ENCODE results near the gene LLGL1. TPM values are rescaled to one million over a fixed set of nuclear protein-coding genes. Genes with fewer than 3 reads are reported as not detected.

The LLGL1 gene
- total and polyA plus RNA-seq, 10 of the 15 experiments (the other 5 are each of a cell fraction or from before 2014, with no cell fraction given): 0.02 to 9.2 (median 2.5) TPM

DNA sequence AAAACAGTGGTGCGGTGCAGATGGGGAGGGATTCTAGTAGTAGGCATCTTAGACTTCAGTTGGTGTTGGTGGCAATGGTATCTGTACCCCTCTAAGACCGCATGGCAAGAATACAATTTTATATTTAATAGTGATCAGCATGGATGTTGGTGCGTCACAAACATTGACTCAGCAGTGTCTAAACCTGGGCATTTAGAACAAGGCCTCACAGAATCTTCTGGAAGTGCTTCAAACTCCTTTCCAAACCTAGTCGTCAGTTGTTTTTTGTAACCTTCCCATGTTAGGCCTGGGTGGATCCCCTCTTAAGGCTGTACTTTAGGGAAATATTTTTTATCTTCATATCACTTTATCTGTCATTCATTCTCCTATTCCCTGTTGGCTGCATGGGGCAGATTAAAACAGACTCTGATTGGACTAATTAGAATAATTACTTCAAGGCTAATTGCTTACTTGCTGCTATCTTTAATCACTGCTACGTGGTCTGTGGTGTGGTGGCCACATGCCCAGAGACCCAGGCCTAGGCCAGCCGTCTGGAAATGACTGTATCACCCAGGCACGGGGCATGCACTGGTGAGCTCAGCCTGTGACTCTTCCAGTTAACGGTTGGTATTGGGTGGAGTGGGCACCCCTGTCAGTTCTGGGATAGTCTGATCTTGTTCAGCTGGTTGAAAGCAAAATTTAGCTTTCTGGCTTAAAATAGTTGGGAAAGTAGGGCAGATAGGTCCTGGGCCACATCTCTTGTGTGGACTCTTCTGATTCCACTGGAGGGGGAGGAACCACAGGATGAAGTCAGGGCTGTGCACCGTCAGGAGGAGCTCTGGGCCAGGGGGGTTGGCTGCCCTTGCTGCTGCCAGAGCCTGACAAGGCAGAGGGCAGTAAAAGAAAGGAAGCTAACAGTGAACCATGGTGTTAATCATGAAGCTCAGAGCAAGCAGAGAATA, 37.3 kb upstream of the LLGL1 start:
- WGBS (ENCODE audit: insufficient coverage, insufficient replicate concordance, low lambda C conversion rate, missing lambda C conversion rate): 51% methylated on average over 9 of the region's 9 CpGs
- TF ChIP-seq ZNF217 (IDR thresholded peaks at IDR 0.05): no peak
- TF ChIP-seq, protein P1, sequence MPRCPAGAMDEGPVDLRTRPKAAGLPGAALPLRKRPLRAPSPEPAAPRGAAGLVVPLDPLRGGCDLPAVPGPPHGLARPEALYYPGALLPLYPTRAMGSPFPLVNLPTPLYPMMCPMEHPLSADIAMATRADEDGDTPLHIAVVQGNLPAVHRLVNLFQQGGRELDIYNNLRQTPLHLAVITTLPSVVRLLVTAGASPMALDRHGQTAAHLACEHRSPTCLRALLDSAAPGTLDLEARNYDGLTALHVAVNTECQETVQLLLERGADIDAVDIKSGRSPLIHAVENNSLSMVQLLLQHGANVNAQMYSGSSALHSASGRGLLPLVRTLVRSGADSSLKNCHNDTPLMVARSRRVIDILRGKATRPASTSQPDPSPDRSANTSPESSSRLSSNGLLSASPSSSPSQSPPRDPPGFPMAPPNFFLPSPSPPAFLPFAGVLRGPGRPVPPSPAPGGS (IDR thresholded peaks at IDR 0.05; ENCODE audit: borderline replicate concordance, insufficient read depth, low read depth, low read length, poor library complexity, severe bottlenecking): no peak
- peak in 1 of 2 experiments; percentile 56; a peak in 1 of 4 replicates for TF ChIP-seq BHLHE40 (IDR thresholded peaks at IDR 0.05; ENCODE audit: borderline replicate concordance in 1 of 2, low read depth in 2 of 2, low read length in 1 of 2)
- TF ChIP-seq IRF4 (IDR thresholded peaks at IDR 0.05; ENCODE audit: low read depth, low read length): 0 out of 2 replicates have a peak, but pooled peaks have one; percentile 23
- TF ChIP-seq BCL11A (IDR thresholded peaks at IDR 0.05; ENCODE audit: low read depth, low read length): peak; percentile 47; the same call in 1 of the 2 replicates
- peak; percentile 27; the same call in 1 of the 2 replicates for TF ChIP-seq DPF2 (IDR thresholded peaks at IDR 0.05)
- TF ChIP-seq ZZZ3 (IDR thresholded peaks at IDR 0.05; ENCODE audit: control insufficient read depth, insufficient read length, low read depth): no peak
- no peak for TF ChIP-seq POLR2A (IDR thresholded peaks at IDR 0.05; ENCODE audit: low read depth, low read length)
- TF ChIP-seq EED (IDR thresholded peaks at IDR 0.05; ENCODE audit: low read depth): no peak
- TF ChIP-seq CREM (IDR thresholded peaks at IDR 0.05; ENCODE audit: low read depth): no peak
- no peak for TF ChIP-seq TCF3 (IDR thresholded peaks at IDR 0.05; ENCODE audit: borderline replicate concordance, insufficient read depth, low read depth, low read length)
- no peak for TF ChIP-seq BRCA1 (IDR thresholded peaks at IDR 0.05; ENCODE audit: low read depth, low read length)
- TF ChIP-seq RCOR1 (conservative IDR thresholded peaks at IDR 0.05; ENCODE audit: low read depth, low read length): no peak
- TF ChIP-seq, protein P2, sequence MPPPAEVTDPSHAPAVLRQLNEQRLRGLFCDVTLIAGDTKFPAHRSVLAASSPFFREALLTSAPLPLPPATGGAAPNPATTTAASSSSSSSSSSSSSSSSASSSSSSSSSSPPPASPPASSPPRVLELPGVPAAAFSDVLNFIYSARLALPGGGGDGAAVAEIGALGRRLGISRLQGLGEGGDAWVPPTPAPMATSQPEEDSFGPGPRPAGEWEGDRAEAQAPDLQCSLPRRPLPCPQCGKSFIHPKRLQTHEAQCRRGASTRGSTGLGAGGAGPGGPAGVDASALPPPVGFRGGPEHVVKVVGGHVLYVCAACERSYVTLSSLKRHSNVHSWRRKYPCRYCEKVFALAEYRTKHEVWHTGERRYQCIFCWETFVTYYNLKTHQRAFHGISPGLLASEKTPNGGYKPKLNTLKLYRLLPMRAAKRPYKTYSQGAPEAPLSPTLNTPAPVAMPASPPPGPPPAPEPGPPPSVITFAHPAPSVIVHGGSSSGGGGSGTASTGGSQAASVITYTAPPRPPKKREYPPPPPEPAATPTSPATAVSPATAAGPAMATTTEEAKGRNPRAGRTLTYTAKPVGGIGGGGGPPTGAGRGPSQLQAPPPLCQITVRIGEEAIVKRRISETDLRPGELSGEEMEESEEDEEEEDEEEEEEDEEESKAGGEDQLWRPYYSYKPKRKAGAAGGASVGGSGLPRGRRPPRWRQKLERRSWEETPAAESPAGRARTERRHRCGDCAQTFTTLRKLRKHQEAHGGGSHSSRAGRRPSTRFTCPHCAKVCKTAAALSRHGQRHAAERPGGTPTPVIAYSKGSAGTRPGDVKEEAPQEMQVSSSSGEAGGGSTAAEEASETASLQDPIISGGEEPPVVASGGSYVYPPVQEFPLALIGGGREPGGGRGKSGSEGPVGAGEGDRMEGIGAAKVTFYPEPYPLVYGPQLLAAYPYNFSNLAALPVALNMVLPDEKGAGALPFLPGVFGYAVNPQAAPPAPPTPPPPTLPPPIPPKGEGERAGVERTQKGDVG (CRISPR knock-in tag; IDR thresholded peaks at IDR 0.05): no peak
- TF ChIP-seq SREBF1 (IDR thresholded peaks at IDR 0.05; ENCODE audit: low read length): no peak
- TF ChIP-seq SRF (IDR thresholded peaks at IDR 0.05; ENCODE audit: low read depth in 2 of 2, low read length in 2 of 2): no peak
- TF ChIP-seq CREB1 (IDR thresholded peaks at IDR 0.05; ENCODE audit: low read depth): no peak
- TF ChIP-seq KDM1A (IDR thresholded peaks at IDR 0.05; ENCODE audit: borderline replicate concordance): no peak
- TF ChIP-seq RUNX3 (IDR thresholded peaks at IDR 0.05; ENCODE audit: low read length): 0 out of 2 replicates have a peak, but pooled peaks have one; percentile 46
- TF ChIP-seq MTA2 (IDR thresholded peaks at IDR 0.05; ENCODE audit: low read depth): peak; percentile 65; the same call in 1 of the 2 replicates

More for the DNA sequence above, 37.3 kb upstream of the LLGL1 start:
- no TSS peak for BruUV-seq (replicated peaks)
- POLR2A ChIA-PET: interaction anchor here (1.1 kb wide), 1 partner anchor 23 kb away, joined by 3 read pairs; no protein-coding TSS in a partner anchor
- FAIRE-seq (no peak), ATAC-seq (peak; percentile 25), DNase-seq (ENCODE audit: low read depth, low spot score) (no peak)
- no peak overlapping the region; the same call in 1 of the 2 replicates for H3K9ac ChIP-seq (ENCODE audit: control insufficient read depth, insufficient read depth, low read length)
- H2AFZ ChIP-seq (ENCODE audit: control insufficient read depth, low read depth, low read length): no peak overlapping the region
- no peaks in the 10 kb centered on the region; the same call in 1 of the 2 replicates for H3K4me1 ChIP-seq (ENCODE audit: control insufficient read depth, insufficient read depth, low read length)
- CTCF ChIA-PET: interaction anchor here (1.1 to 5.3 kb wide), 4 partner anchors 12 to 75 kb away, joined by 3 to 43 read pairs (median 21); no protein-coding TSS in a partner anchor
- H3K9me3 ChIP-seq (replicated peaks; ENCODE audit: control insufficient read depth, insufficient read depth, low read length): no peaks in the 10 kb centered on the region
- peaks cover 28% of the 10 kb centered on the region for H4K20me1 ChIP-seq (ENCODE audit: control insufficient read depth, insufficient read depth)
- in situ Hi-C loops (cut with MboI) (no loop called here), intact Hi-C loops (cut with micrococcal nuclease; ENCODE audit: unreplicated experiment) (loop anchor here (2.0 kb wide), 1 partner anchor 47 kb away; no protein-coding TSS in a partner anchor)
- RAD21 ChIA-PET (ENCODE audit: unreplicated experiment): interaction anchor here (4.5 kb wide), 1 partner anchor 47 kb away, joined by 28 read pairs; no protein-coding TSS in a partner anchor
- peaks cover 7 to 22% of the 10 kb centered on the region in 2 experiments for H3K36me3 ChIP-seq (ENCODE audit: control insufficient read depth in 2 of 2, insufficient read depth in 2 of 2, low read length in 1 of 2)
- peak overlapping the region; percentile 95 for H3K4me2 ChIP-seq (ENCODE audit: control insufficient read depth, insufficient read depth)
- H3K27ac ChIP-seq (ENCODE audit: control insufficient read depth, insufficient read depth): no peak overlapping the region
- SMC1A ChIA-PET (ENCODE audit: uncharacterized antibody, unreplicated experiment): interaction anchor here (0.5 to 1.3 kb wide), 5 partner anchors 16 to 47 kb away, joined by 3 to 6 read pairs (median 3); no protein-coding TSS in a partner anchor
- H3K4me3 ChIP-seq: peak overlapping the region; percentile 83
- H3K27me3 ChIP-seq (replicated peaks in 1 of 2; ENCODE audit: control insufficient read depth in 2 of 2, insufficient read depth in 2 of 2, low read length in 1 of 2): no peaks in the 10 kb centered on the region
- peaks cover 88% of the 10 kb centered on the region for H3K79me2 ChIP-seq (ENCODE audit: control insufficient read depth, insufficient read depth, low read length)

Data from GM12878 (cell line).